HS-5 (cell line): ENCODE data around the gene PPP1R9B.

Experiments
- DNase-seq: peaks from one replicate; pipeline ENCODE4 v3.0.0-alpha.2; 2012; ENCODE audit warnings: low read depth

Gene PPP1R9B

GRCh38 chr17:50141026-50141744, 9.3 kb downstream of the PPP1R9B start:
- no peak for DNase-seq

GRCh38 chr17:50139950-50140885, 10.3 kb downstream of the PPP1R9B start:
- DNase-seq: no peak

GRCh38 chr17:50139185-50139783, 11.2 kb downstream of the PPP1R9B start:
- DNase-seq: no peak

- DNase-seq: no peak
Observed at GRCh38 chr17:50137042-50137441, 13.4 kb downstream of the PPP1R9B start.

GRCh38 chr17:50136096-50136687, 14.3 kb downstream of the PPP1R9B start:
- no peak for DNase-seq

- no peak for DNase-seq
Observed at GRCh38 chr17:50135316-50136095, 15.0 kb downstream of the PPP1R9B start.

GRCh38 chr17:50134206-50135110, 16.0 kb downstream of the PPP1R9B start:
- DNase-seq: no peak

GRCh38 chr17:50133769-50134099, 16.7 kb downstream of the PPP1R9B start:
- no peak for DNase-seq

GRCh38 chr17:50133028-50133768, 17.3 kb downstream of the PPP1R9B start:
- DNase-seq: no peak

- no peak for DNase-seq
Observed at GRCh38 chr17:50132104-50132794, 18.2 kb downstream of the PPP1R9B start.

GRCh38 chr17:50130559-50131305, 19.7 kb downstream of the PPP1R9B start:
- DNase-seq: no peak

GRCh38 chr17:50129728-50130558, 20.5 kb downstream of the PPP1R9B start, which contains the start of gene SAMD14:
Gene SAMD14 (minus strand): TSS chr17:50130160. CDS start chr17:50124959, 5,201 bp downstream.
- DNase-seq: no peak

GRCh38 chr17:50129353-50129727, 21.1 kb downstream of the PPP1R9B start:
- no peak for DNase-seq

- DNase-seq: no peak
Observed at GRCh38 chr17:50128441-50129352, 21.8 kb downstream of the PPP1R9B start.

GRCh38 chr17:50127697-50128361, 22.6 kb downstream of the PPP1R9B start:
- no peak for DNase-seq
